Measurements from ENCODE around the gene PRKN. TPM values are rescaled to one million over a fixed set of nuclear protein-coding genes. Genes with fewer than 3 reads are reported as not detected.

The PRKN gene
- total RNA-seq, 4 donors from 2014 or later: 6.3 to 11.9 (median 9.5) TPM

DNA sequence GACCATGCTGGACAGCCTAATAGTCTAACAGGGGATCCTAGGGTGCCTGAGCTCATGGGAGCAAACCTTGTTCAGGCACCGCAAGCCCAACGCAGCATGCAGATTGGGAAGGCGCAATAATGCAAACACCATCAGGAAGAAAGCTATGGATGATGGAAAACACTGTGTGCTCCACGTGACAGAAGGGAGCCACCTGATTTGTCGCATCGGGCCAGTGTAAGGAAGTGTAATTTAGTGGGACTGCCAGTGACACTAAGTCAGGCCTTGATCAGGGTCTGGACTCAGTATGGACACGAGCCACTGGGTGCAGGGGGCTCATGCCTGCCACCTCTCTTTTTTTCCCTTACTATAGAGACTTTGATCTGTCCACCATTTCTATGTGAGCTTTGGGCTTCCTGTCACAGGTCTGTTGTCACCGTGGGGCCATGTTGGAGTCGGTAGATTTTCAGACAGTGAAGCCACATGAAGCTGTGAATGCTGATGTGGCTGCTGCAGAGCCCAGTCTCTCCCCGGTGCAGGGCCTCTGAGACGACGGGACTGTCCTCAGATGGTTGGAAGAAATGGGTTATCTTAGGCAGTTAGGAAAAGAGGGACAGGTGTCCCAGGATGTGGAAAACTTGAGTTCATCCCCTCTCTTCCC lies 1379.5 kb downstream of the PRKN start:
- no peak overlapping the region for H3K4me3 ChIP-seq (ENCODE audit: low read depth, poor library complexity, severe bottlenecking)
- intact Hi-C loops (cut with DNase I; ENCODE audit: low total_unique reads): no loop called here
- no peak for DNase-seq (ENCODE audit: low spot score in 2 of 2)
- TF ChIP-seq CTCF (IDR thresholded peaks at IDR 0.05) (no peak), POLR2A (IDR thresholded peaks at IDR 0.05) (no peak)
- WGBS, 2 donors: 95 to 96% methylated on average over 12 of the region's 12 CpGs

GRCh38 chr6:161347125-161347524 lies 1380.4 kb downstream of the PRKN start:
- H3K4me3 ChIP-seq (ENCODE audit: low read depth, poor library complexity, severe bottlenecking): no peak overlapping the region
- DNase-seq (ENCODE audit: low spot score in 2 of 2): no peak
- 90 to 96% methylated on average over 2 of the region's 2 CpGs for WGBS, 2 donors
- intact Hi-C loops (cut with DNase I; ENCODE audit: low total_unique reads): no loop called here
- TF ChIP-seq CTCF (IDR thresholded peaks at IDR 0.05) (no peak), POLR2A (IDR thresholded peaks at IDR 0.05) (no peak)

DNA sequence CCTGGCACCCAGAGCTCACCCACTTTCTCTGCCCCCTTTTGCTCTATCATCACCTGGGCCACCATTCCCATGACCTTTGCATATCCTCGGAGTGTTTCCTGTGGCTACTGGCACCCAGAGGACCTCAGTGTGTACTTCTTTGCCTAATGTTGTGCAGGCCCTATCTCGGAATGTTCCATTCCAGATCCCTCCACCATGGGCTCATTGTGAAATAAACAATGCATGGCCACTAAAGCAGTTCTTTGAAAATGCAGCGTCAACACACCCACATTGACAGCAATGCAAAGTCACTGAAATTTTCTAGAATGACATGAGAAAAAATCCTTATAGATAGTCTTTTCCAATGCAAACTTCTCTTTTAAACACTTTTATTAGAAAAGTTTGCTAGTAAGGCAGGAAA lies 1380.8 kb downstream of the PRKN start:
- 91% methylated on average over 3 of the region's 3 CpGs for WGBS, 2 donors
- TF ChIP-seq POLR2A (IDR thresholded peaks at IDR 0.05) (no peak), CTCF (IDR thresholded peaks at IDR 0.05) (no peak)
- DNase-seq (ENCODE audit: low spot score in 2 of 2): no peak
- no peak overlapping the region for H3K4me3 ChIP-seq (ENCODE audit: low read depth, poor library complexity, severe bottlenecking)
- intact Hi-C loops (cut with DNase I; ENCODE audit: low total_unique reads): no loop called here

DNA sequence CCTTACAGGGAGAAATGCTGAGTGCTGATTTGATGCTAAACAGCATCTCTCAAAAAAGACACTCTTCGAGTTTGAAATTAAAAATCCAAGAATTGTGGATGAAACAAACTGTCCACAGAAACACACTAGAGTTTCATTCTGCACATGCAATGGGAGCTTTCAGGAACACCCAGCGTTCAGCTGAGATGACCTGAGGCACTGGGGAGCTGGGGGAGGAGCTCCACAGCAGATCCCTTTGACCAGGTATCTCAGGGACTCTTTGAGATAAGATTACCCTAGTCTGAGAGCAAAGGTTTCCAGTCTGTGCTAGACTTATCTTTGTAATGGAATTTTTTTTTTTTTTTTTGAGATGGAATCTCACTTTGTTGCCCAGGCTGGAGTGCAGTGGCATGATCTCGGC lies 1382.9 kb downstream of the PRKN start:
- no peak overlapping the region for H3K4me3 ChIP-seq (ENCODE audit: low read depth, poor library complexity, severe bottlenecking)
- no peak for TF ChIP-seq CTCF (IDR thresholded peaks at IDR 0.05)
- TF ChIP-seq POLR2A (IDR thresholded peaks at IDR 0.05): no peak
- no peak for DNase-seq (ENCODE audit: low spot score in 2 of 2)

GRCh38 chr6:161342039-161342438 lies 1385.5 kb downstream of the PRKN start:
- intact Hi-C loops (cut with DNase I; ENCODE audit: low total_unique reads): no loop called here
- no peak for TF ChIP-seq CTCF (IDR thresholded peaks at IDR 0.05)
- TF ChIP-seq POLR2A (IDR thresholded peaks at IDR 0.05): no peak
- no peak overlapping the region for H3K4me3 ChIP-seq (ENCODE audit: low read depth, poor library complexity, severe bottlenecking)
- 47 to 67% methylated on average over 3 of the region's 3 CpGs for WGBS, 2 donors
- no peak for DNase-seq (ENCODE audit: low spot score in 2 of 2)

More for the DNA sequence above, 1382.9 kb downstream of the PRKN start:
- WGBS, 2 donors: 74 to 76% methylated on average over 3 of the region's 3 CpGs
- intact Hi-C loops (cut with DNase I; ENCODE audit: low total_unique reads): no loop called here

- TF ChIP-seq POLR2A (IDR thresholded peaks at IDR 0.05) (no peak), CTCF (IDR thresholded peaks at IDR 0.05) (no peak)
- WGBS, 2 donors: 89 to 93% methylated on average over 4 of the region's 4 CpGs
- intact Hi-C loops (cut with DNase I; ENCODE audit: low total_unique reads): no loop called here
Measured at GRCh38 chr6:161341638-161342037, 1385.9 kb downstream of the PRKN start.

More at GRCh38 chr6:161341638-161342037, 1385.9 kb downstream of the PRKN start:
- no peak overlapping the region for H3K4me3 ChIP-seq (ENCODE audit: low read depth, poor library complexity, severe bottlenecking)
- DNase-seq (ENCODE audit: low spot score in 2 of 2): no peak
